ENCODE data around the gene PAN3.

- no peak for TF ChIP-seq POLR2AphosphoS5 (IDR thresholded peaks at IDR 0.05)
- TF ChIP-seq CTCF (IDR thresholded peaks at IDR 0.05) = no peak
- no peak for TF ChIP-seq EP300 (IDR thresholded peaks at IDR 0.05)
- TF ChIP-seq POLR2A (IDR thresholded peaks at IDR 0.05) = no peak
Measured at GRCh38 chr13:28121224-28121623, 17.1 kb upstream of the PAN3 start.
